ENCODE measurements around the gene SLC7A10. TPM values are rescaled to one million over a fixed set of nuclear protein-coding genes. Genes with fewer than 3 reads are reported as not detected.

The SLC7A10 gene
- total RNA-seq, 1 donor from 2014 or later = not detected

- Mint-ChIP-seq H3K9me3 (ENCODE audit: unreplicated experiment) (peaks cover 3% of the 10 kb centered on the region), H3K27me3 (ENCODE audit: unreplicated experiment) (peaks cover 4% of the 10 kb centered on the region), H3K4me1 (ENCODE audit: low read depth, unreplicated experiment) (peaks cover 4% of the 10 kb centered on the region), H3K27ac (ENCODE audit: unreplicated experiment) (no peak overlapping the region), H3K36me3 (ENCODE audit: unreplicated experiment) (peaks cover 2% of the 10 kb centered on the region), H3K4me3 (ENCODE audit: unreplicated experiment) (no peak overlapping the region)
- DNase-seq = no peak
- no peak for TF ChIP-seq CTCF (IDR thresholded peaks at IDR 0.05; ENCODE audit: partially characterized antibody, unreplicated experiment)
Observed at GRCh38 chr19:33254245-33254824, 28.7 kb upstream of the SLC7A10 start.

GRCh38 chr19:33252971-33253370, 27.3 kb upstream of the SLC7A10 start:
- H3K4me3 Mint-ChIP-seq (ENCODE audit: unreplicated experiment) = no peak overlapping the region
- peaks cover 2% of the 10 kb centered on the region for H3K9me3 Mint-ChIP-seq (ENCODE audit: unreplicated experiment)
- H3K4me1 Mint-ChIP-seq (ENCODE audit: low read depth, unreplicated experiment) = peaks cover 4% of the 10 kb centered on the region
- TF ChIP-seq CTCF (IDR thresholded peaks at IDR 0.05; ENCODE audit: partially characterized antibody, unreplicated experiment) = no peak
- no peak for DNase-seq
- peaks cover 6% of the 10 kb centered on the region for H3K27me3 Mint-ChIP-seq (ENCODE audit: unreplicated experiment)
- no peak overlapping the region for H3K27ac Mint-ChIP-seq (ENCODE audit: unreplicated experiment)
- H3K36me3 Mint-ChIP-seq (ENCODE audit: unreplicated experiment) = no peaks in the 10 kb centered on the region

- Mint-ChIP-seq H3K27me3 (ENCODE audit: unreplicated experiment) (peaks cover 6% of the 10 kb centered on the region), H3K4me3 (ENCODE audit: unreplicated experiment) (no peak overlapping the region), H3K27ac (ENCODE audit: unreplicated experiment) (no peak overlapping the region), H3K36me3 (ENCODE audit: unreplicated experiment) (no peaks in the 10 kb centered on the region), H3K9me3 (ENCODE audit: unreplicated experiment) (no peaks in the 10 kb centered on the region), H3K4me1 (ENCODE audit: low read depth, unreplicated experiment) (peaks cover 4% of the 10 kb centered on the region)
- no peak for DNase-seq
- no peak for TF ChIP-seq CTCF (IDR thresholded peaks at IDR 0.05; ENCODE audit: partially characterized antibody, unreplicated experiment)
Observed at GRCh38 chr19:33252418-33252962, 26.8 kb upstream of the SLC7A10 start.

GRCh38 chr19:33251526-33252090, 26.0 kb upstream of the SLC7A10 start:
- Mint-ChIP-seq H3K27me3 (ENCODE audit: unreplicated experiment) (peaks cover 8% of the 10 kb centered on the region), H3K27ac (ENCODE audit: unreplicated experiment) (no peak overlapping the region), H3K4me1 (ENCODE audit: low read depth, unreplicated experiment) (peaks cover 4% of the 10 kb centered on the region), H3K36me3 (ENCODE audit: unreplicated experiment) (no peaks in the 10 kb centered on the region), H3K4me3 (ENCODE audit: unreplicated experiment) (no peak overlapping the region), H3K9me3 (ENCODE audit: unreplicated experiment) (no peaks in the 10 kb centered on the region)
- no peak for TF ChIP-seq CTCF (IDR thresholded peaks at IDR 0.05; ENCODE audit: partially characterized antibody, unreplicated experiment)
- DNase-seq = no peak

- Mint-ChIP-seq H3K4me1 (ENCODE audit: low read depth, unreplicated experiment) (peaks cover 4% of the 10 kb centered on the region), H3K9me3 (ENCODE audit: unreplicated experiment) (no peaks in the 10 kb centered on the region), H3K27ac (ENCODE audit: unreplicated experiment) (no peak overlapping the region), H3K4me3 (ENCODE audit: unreplicated experiment) (no peak overlapping the region), H3K36me3 (ENCODE audit: unreplicated experiment) (no peaks in the 10 kb centered on the region), H3K27me3 (ENCODE audit: unreplicated experiment) (peaks cover 8% of the 10 kb centered on the region)
- DNase-seq = no peak
- no peak for TF ChIP-seq CTCF (IDR thresholded peaks at IDR 0.05; ENCODE audit: partially characterized antibody, unreplicated experiment)
Observed at GRCh38 chr19:33251076-33251475, 25.4 kb upstream of the SLC7A10 start.
